Right lobe of liver (tissue), 6 donors: ENCODE measurements around the gene PHLDA1. TPM values are rescaled to one million over a fixed set of nuclear protein-coding genes. Genes with fewer than 3 reads are reported as not detected.
A peak's percentile ranks its signal among the peaks of the same experiment; 100 is the strongest.

ENCODE experiments used
- ATAC-seq, 4 donors: fragments of 200-7000 bp; cut with Tn5 transposase; one replicate each; pipeline ENCODE4 v1.9.1; 2020; ENCODE audit warnings: mild to moderate bottlenecking in 4 of 4, moderate library complexity in 4 of 4
- DNase-seq, 3 donors: peaks; one replicate each; pipeline ENCODE4 v3.0.0-alpha.2; 2020
- H3K27ac ChIP-seq, 3 donors: fragments of 200-600 bp; one replicate each; pipeline ENCODE4 v1.8.0; 2022
- H3K27me3 ChIP-seq, 2 donors: fragments of 200-600 bp; one replicate each; pipeline ENCODE4 v1.8.0; 2022
- H3K36me3 ChIP-seq, 4 donors: fragments of 200-600 bp; sonication (generic) in 1 of 4; one replicate each; pipeline versions ENCODE4 v1.5.1 to v1.8.0; 2017 to 2022; ENCODE audit warnings: control low read depth in 1 of 4
- H3K4me1 ChIP-seq, 4 donors: fragments of 200-600 bp; sonication (generic) in 1 of 4; one replicate each; pipeline versions ENCODE4 v1.5.1 to v1.8.0; 2017 to 2022; ENCODE audit warnings: control low read depth in 1 of 4
- H3K4me3 ChIP-seq, 3 donors: fragments of 200-600 bp; one replicate each; pipeline ENCODE4 v1.8.0; 2022
- H3K9me3 ChIP-seq, 4 donors: fragments of 200-600 bp; sonication (generic) in 1 of 4; one replicate each; pipeline versions ENCODE4 v1.5.1 to v1.8.0; 2017 to 2022; ENCODE audit warnings: control low read depth in 1 of 4
- POLR2A ChIP-seq: fragments of 450-650 bp; IDR thresholded peaks from one replicate; pipeline ENCODE4 v1.6.1; 2017; ENCODE audit warnings: antibody characterized with exemption, mild to moderate bottlenecking
- WGBS: methylation state at CpG from one replicate; pipeline ENCODE4 v1.1.6; 2018; ENCODE audit warnings: low coverage, low lambda C conversion rate; ENCODE audit not compliant: insufficient coverage; ENCODE audit errors: missing lambda C conversion rate; 5-methylcytosine and 5-hydroxymethylcytosine counted together
- intact Hi-C, 2 donors: fragments of 100-400 bp; cut with DNase I; formaldehyde crosslinking; loops; one replicate each; pipeline versions ENCODE4 v1.11.2 to v1.14.1; 2022
- total RNA-seq, 6 experiments: library from RNA; depleted of rRNA in 2 of 6; stranded (reverse); fragments of >200 nt in 2 of 6; fragmentation: NEBNext Ultra II Directional in 3 of 6; extraction: Animal tissue kit (Norgen Biotek cat#: 25700) in 3 of 6; gene quantifications; one replicate each; pipeline versions ENCODE4 v1.1.0 to v1.2.4, GENCODE V29; 2016 to 2023
- TF ChIP-seq, protein P1 (sequence below), 4 donors: fragments of 200-600 bp in 3 of 4; fragments of 450-650 bp in 1 of 4; IDR thresholded peaks; one replicate each; pipeline versions ENCODE4 v1.5.1 to v1.8.0; 2016 to 2022; ENCODE audit warnings: antibody characterized with exemption in 4 of 4, mild to moderate bottlenecking in 2 of 4
- donor health status: DM: no; HTN: yes; CAD: no.
- donor health status: DM: no; HTN: no; CAD: no.
- donor health status: DM: no; HTN: no; CAD: no.
- donor health status: DM: no; HTN: yes; CAD: no.
- donor health status: DM: no; HTN: yes; CAD: no.

The PHLDA1 gene
- total RNA-seq, 6 experiments from 2014 or later = 1.7 to 22.4 (median 14.3) TPM

DNA sequence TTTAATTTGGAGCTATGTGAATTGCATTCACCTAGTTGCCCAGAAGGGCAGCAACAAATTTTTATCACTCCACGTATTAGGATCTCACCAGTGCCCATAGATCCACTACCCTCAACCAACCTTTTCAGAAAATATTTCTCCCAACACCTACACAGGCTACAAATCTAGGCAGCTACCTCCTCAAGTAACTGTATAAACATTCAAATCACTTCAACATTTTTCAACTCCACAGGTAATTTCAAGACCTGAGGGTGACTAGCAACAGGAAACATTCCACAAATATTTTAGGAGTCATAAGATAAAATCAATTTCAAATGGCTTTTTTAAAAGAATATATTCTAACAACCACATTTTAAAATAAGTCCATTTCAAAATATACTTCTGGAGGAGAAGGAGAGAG is 12.9 kb downstream of the PHLDA1 start:
- DNase-seq = no peak
- Histone ChIP-seq H3K9me3 (no peaks in the 10 kb centered on the region), H3K27me3 (no peaks in the 10 kb centered on the region), H3K27ac (no peak overlapping the region), H3K4me1 (no peaks in the 10 kb centered on the region), H3K36me3 (no peaks in the 10 kb centered on the region), H3K4me3 (no peak overlapping the region)
- WGBS = 69% methylated on average over 1 of the region's 1 CpG
- no peak for ATAC-seq
- intact Hi-C loops = no loop called here
- TF ChIP-seq, protein P1, sequence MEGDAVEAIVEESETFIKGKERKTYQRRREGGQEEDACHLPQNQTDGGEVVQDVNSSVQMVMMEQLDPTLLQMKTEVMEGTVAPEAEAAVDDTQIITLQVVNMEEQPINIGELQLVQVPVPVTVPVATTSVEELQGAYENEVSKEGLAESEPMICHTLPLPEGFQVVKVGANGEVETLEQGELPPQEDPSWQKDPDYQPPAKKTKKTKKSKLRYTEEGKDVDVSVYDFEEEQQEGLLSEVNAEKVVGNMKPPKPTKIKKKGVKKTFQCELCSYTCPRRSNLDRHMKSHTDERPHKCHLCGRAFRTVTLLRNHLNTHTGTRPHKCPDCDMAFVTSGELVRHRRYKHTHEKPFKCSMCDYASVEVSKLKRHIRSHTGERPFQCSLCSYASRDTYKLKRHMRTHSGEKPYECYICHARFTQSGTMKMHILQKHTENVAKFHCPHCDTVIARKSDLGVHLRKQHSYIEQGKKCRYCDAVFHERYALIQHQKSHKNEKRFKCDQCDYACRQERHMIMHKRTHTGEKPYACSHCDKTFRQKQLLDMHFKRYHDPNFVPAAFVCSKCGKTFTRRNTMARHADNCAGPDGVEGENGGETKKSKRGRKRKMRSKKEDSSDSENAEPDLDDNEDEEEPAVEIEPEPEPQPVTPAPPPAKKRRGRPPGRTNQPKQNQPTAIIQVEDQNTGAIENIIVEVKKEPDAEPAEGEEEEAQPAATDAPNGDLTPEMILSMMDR (IDR thresholded peaks at IDR 0.05) = no peak
- TF ChIP-seq POLR2A = no peak

DNA sequence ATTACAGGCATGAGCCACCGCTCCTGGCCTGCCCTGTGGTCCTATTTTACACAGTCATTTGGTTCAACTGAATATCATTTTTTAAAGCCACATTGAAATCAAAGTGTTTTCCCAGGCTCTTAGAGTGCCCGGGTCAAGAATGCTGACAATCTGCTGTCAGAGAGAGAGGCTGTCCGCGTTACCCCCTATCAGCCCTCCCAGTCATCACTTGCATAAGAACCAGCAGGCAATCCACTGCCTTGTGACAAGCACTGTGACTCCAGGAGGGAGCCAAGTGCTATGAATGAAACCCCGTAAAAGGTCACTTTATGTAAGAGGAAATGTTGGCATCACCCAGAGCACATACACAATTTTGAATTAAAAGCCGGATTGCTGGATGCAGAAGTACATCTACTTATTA is 13.5 kb downstream of the PHLDA1 start:
- H3K36me3 ChIP-seq = no peaks in the 10 kb centered on the region
- no peaks in the 10 kb centered on the region for H3K9me3 ChIP-seq
- no peaks in the 10 kb centered on the region for H3K27me3 ChIP-seq
- H3K27ac ChIP-seq = no peak overlapping the region
- ATAC-seq = peak in 2 of 4 donors; percentile 6 to 31
- intact Hi-C loops = no loop called here
- H3K4me3 ChIP-seq = no peak overlapping the region
- WGBS = 52% methylated on average over 4 of the region's 6 CpGs
- H3K4me1 ChIP-seq = no peaks in the 10 kb centered on the region
- DNase-seq = no peak
- TF ChIP-seq, protein P1 (IDR thresholded peaks at IDR 0.05) = no peak
- TF ChIP-seq POLR2A = no peak

DNA sequence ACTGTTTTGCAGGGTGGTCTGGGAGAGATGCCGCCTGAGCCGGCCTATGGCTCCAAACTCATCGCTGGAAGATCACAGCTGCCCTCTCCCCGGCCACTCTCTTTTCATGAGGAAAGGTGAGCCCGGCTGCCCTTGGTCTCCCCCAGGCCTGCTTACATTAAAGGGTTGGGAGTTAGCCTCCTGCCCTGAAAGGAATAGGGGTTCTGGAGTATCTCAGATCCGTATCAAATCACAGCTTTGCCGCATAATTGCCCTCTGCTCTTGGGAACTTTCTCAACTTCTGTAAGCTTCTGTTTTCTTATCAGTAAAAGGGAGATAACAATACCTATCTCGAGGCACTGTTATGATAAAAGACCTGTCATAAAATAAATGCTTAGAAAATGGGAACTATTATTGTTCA is 17.6 kb downstream of the PHLDA1 start:
- H3K4me3 ChIP-seq = no peak overlapping the region
- ATAC-seq (no peak), DNase-seq (no peak)
- TF ChIP-seq POLR2A = no peak
- TF ChIP-seq, protein P1 (IDR thresholded peaks at IDR 0.05) = no peak
- H3K27me3 ChIP-seq = no peaks in the 10 kb centered on the region
- H3K36me3 ChIP-seq = no peaks in the 10 kb centered on the region
- intact Hi-C loops = no loop called here
- WGBS = 75% methylated on average over 4 of the region's 8 CpGs
- H3K9me3 ChIP-seq = no peaks in the 10 kb centered on the region
- no peaks in the 10 kb centered on the region for H3K4me1 ChIP-seq
- H3K27ac ChIP-seq = no peak overlapping the region

DNA sequence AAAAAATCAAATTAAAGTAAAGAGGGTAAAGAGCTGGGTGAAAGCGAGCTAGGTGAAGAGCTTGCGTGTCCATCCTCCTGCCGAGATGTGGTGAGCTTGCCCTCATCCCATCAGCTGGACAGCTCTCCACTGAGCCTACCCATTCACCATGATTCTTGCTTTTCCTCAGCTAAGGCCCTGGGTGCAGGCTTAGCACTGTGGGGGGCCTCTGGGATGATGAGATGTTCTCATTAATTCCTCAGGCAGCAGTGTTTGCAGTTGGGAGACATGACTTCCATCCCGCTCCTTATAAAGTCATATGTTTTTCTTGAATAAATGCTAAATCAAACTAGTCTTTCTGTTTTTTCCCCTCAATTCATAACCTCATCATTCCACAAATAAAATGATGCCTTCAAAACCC is 18.0 kb downstream of the PHLDA1 start:
- 100% methylated on average over 4 of the region's 4 CpGs for WGBS
- Histone ChIP-seq H3K27me3 (no peaks in the 10 kb centered on the region), H3K4me3 (no peak overlapping the region), H3K27ac (no peak overlapping the region), H3K36me3 (no peaks in the 10 kb centered on the region), H3K9me3 (no peaks in the 10 kb centered on the region), H3K4me1 (no peaks in the 10 kb centered on the region)
- no peak for DNase-seq
- ATAC-seq = no peak
- intact Hi-C loops = no loop called here
- no peak for TF ChIP-seq POLR2A
- TF ChIP-seq, protein P1 (IDR thresholded peaks at IDR 0.05) = no peak

DNA sequence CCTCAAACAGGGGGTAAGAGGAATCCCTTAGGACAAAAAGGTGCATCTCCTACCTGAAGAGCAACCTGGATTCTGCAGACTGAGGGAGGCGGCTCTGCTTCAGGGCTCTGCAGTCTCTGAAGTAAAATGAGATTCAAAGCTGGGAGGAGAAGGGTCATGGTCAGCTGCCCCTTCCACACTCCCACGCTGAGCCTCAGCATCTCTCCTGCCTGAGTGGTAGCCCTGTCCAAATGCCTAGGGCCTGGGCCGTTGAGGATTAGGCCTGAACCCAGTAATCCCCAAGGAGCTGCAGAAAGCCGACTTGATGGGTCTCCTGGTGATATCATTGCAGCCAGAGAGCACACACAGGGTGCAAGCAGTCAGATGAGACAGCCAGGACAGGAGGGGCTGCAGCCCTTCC is 18.9 kb downstream of the PHLDA1 start:
- DNase-seq (no peak), ATAC-seq (no peak)
- WGBS = 82% methylated on average over 2 of the region's 4 CpGs
- Histone ChIP-seq H3K27me3 (no peaks in the 10 kb centered on the region), H3K27ac (no peak overlapping the region), H3K4me3 (no peak overlapping the region), H3K36me3 (no peaks in the 10 kb centered on the region), H3K4me1 (no peaks in the 10 kb centered on the region), H3K9me3 (no peaks in the 10 kb centered on the region)
- TF ChIP-seq POLR2A = no peak
- TF ChIP-seq, protein P1 (IDR thresholded peaks at IDR 0.05) = no peak
- intact Hi-C loops = no loop called here
